Lower leg skin (tissue), 4 donors: ENCODE results near the gene CYTH3. TPM values are rescaled to one million over a fixed set of nuclear protein-coding genes. Genes with fewer than 3 reads are reported as not detected.
A peak's percentile ranks its signal among the peaks of the same experiment; 100 is the strongest.

Source experiments
- DNase-seq, 2 donors: peaks; one replicate each; pipeline ENCODE4 v3.0.0-alpha.2; 2019; ENCODE audit warnings: low spot score in 2 of 2
- H3K4me3 ChIP-seq: fragments of 200-600 bp; sonication (generic); 2 replicates; pipeline ENCODE4 v1.5.1; 2017; ENCODE audit warnings: mild to moderate bottlenecking, low read depth; ENCODE audit not compliant: poor library complexity, severe bottlenecking
- CTCF ChIP-seq, 3 donors: fragments of 450-650 bp; IDR thresholded peaks; one replicate each; pipeline ENCODE4 v1.5.1; 2016; ENCODE audit warnings: antibody characterized with exemption in 3 of 3, mild to moderate bottlenecking in 3 of 3, moderate library complexity in 2 of 3
- POLR2A ChIP-seq, 2 donors: fragments of 450-650 bp; IDR thresholded peaks; one replicate each; pipeline ENCODE4 v1.6.1; 2016 to 2017; ENCODE audit warnings: antibody characterized with exemption in 2 of 2, mild to moderate bottlenecking in 1 of 2, moderate library complexity in 1 of 2
- WGBS, 2 donors: methylation state at CpG; one replicate each; pipeline ENCODE4 v1.1.5; 2018; 5-methylcytosine and 5-hydroxymethylcytosine counted together
- intact Hi-C: fragments of 100-400 bp; cut with DNase I; formaldehyde crosslinking; loops from one replicate; pipeline ENCODE4 v1.15.0; 2023; ENCODE audit warnings: low total_unique reads
- total RNA-seq, 4 donors: library from RNA; depleted of rRNA; stranded (reverse); fragments of >200 nt; gene quantifications; one replicate each; pipeline ENCODE4 v1.1.0, GENCODE V29; 2016

The CYTH3 gene
- total RNA-seq, 4 donors from 2014 or later = 40.3 to 108 (median 44.7) TPM

DNA sequence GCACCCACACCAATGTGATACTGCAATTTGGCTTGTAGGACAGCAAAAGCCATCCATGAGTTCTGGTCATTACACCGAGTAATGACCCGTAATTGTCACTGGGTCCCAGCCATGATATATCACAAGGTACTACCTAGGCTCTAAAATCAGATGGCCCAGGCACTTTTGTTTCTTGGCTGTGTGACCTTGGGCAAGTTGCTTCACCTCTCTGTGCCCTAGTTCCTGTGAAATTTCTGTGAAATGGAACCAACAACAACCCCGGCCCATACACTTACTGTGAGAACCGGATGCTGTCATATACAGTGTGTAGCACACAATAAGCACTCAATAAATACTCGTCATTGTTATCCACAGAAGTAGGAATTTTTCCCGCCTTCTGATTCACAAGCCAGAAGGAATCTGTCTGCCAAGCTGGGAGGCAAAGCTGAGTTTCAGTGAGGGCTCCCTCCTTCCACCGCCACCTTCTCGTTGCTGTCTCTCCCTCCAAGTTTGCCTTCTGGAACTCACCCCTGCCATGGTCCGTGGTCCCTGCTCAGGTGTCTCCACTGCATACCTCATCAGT, 6.4 kb upstream of the CYTH3 start:
- intact Hi-C loops = no loop called here
- no peak for TF ChIP-seq CTCF (IDR thresholded peaks at IDR 0.05)
- TF ChIP-seq POLR2A (IDR thresholded peaks at IDR 0.05) = no peak
- no peak overlapping the region for H3K4me3 ChIP-seq
- DNase-seq = peak in 1 of 2 donors; percentile 46
- 89% methylated on average over 9 of the region's 9 CpGs for WGBS, 2 donors

GRCh38 chr7:6277476-6277875, 5.1 kb upstream of the CYTH3 start:
- no peak for TF ChIP-seq CTCF (IDR thresholded peaks at IDR 0.05)
- TF ChIP-seq POLR2A (IDR thresholded peaks at IDR 0.05) = no peak
- no peak for DNase-seq
- intact Hi-C loops = no loop called here
- H3K4me3 ChIP-seq = no peak overlapping the region
- WGBS, 2 donors = 90 to 92% methylated on average over 4 of the region's 4 CpGs

DNA sequence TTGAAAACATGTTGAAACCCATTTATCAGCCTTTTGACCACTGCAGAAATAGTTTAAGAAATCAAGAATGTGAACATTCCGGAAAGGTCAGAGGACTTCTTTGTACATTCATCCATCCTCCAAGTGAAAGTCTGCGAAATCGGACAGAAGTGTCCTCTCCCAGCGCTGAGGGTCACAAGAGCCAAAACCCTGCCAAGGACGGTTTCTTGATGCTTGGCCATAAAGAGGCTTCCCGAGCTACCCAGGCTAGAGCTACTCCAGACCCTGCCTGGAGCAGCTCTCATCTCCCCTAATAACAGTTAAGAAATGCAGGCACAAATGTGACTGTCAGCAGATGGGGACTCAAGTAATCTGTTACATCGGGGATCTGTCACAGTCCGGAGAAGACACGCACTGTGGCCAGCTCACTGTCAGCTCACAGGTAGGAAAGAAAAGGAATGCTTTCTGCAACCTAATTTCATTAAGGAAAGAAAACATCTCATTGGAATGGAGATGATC, 4.5 kb upstream of the CYTH3 start:
- intact Hi-C loops = no loop called here
- 82 to 91% methylated on average over 9 of the region's 9 CpGs for WGBS, 2 donors

DNA sequence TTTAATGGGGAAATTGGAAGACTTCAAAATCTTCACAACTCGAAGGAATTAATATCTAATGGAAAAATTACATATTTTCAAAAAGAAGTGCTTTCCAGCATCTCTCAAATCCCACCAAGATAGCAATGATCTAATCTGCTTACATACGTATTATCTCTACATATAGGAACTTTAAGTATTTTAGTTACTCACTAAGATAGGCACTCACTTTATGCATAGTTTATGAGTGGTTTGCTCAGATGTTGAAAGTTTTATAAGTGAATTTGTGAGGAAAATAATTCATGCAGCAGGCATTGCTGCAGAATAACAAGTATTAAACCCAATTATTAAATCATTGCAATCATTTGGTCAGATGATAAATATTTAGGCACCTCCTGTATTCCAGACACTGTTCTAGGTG, 2.3 kb upstream of the CYTH3 start:
- no peak for DNase-seq
- WGBS, 2 donors = 72 to 79% methylated on average over 2 of the region's 2 CpGs
- H3K4me3 ChIP-seq = no peak overlapping the region
- intact Hi-C loops = no loop called here
- TF ChIP-seq CTCF (IDR thresholded peaks at IDR 0.05) (no peak), POLR2A (IDR thresholded peaks at IDR 0.05) (no peak)

More for the DNA sequence above, 4.5 kb upstream of the CYTH3 start:
- TF ChIP-seq CTCF (IDR thresholded peaks at IDR 0.05) (no peak), POLR2A (IDR thresholded peaks at IDR 0.05) (no peak)
- no peak overlapping the region for H3K4me3 ChIP-seq
- peak in 1 of 2 donors; percentile 29 for DNase-seq

DNA sequence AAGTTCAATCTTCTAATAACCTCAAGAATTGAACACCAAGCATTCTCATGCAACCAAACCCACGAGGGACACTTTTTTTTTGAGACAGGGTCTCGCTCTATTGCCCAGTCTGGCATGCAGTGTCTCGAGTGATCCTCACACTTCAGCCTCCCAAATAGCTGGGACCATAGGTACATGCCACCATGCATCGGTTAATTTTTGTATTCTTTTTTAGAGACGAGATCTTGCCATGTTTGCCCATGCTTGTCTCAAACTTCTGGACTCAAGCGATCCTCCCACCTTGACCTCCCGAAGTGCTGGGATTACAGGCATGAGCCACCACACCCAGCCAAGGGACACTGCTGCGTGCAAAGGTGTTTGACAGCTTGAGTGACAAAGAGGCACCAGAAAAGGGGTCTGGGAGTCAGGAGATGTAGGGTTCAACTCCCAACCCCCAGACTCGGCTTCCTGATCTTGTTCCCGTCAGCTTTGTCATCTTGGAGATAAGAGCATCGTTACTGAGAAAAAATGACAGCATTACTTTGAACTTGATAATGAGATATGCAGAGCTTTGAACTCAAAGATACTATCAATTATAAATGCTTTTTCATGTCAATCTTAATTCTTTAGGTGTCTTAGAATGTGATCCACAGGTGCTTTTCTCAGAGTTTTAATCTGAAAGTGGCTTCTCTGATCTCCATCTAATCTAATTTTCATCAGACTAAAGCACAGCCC, 1.6 kb upstream of the CYTH3 start:
- intact Hi-C loops = no loop called here
- H3K4me3 ChIP-seq = no peak overlapping the region
- 87 to 89% methylated on average over 11 of the region's 11 CpGs for WGBS, 2 donors
- TF ChIP-seq POLR2A (IDR thresholded peaks at IDR 0.05) (no peak), CTCF (IDR thresholded peaks at IDR 0.05) (no peak)
- DNase-seq = peak in 1 of 2 donors; percentile 58
